GM18519 (cell line): Measurements from ENCODE around the gene WAPL.
"Not testable (repeated sequence)": the region's sequence is repeated elsewhere in the genome, so short reads cannot be mapped to it uniquely, and the experiment has no call there.

Source experiments
- ATAC-seq: cut with Tn5 transposase; IDR thresholded peaks from one replicate; pipeline ENCODE4 v1.9.1; 2021; ENCODE audit warnings: mild to moderate bottlenecking, moderate library complexity; ENCODE audit not compliant: unreplicated experiment, low FRiP score

Gene WAPL

DNA sequence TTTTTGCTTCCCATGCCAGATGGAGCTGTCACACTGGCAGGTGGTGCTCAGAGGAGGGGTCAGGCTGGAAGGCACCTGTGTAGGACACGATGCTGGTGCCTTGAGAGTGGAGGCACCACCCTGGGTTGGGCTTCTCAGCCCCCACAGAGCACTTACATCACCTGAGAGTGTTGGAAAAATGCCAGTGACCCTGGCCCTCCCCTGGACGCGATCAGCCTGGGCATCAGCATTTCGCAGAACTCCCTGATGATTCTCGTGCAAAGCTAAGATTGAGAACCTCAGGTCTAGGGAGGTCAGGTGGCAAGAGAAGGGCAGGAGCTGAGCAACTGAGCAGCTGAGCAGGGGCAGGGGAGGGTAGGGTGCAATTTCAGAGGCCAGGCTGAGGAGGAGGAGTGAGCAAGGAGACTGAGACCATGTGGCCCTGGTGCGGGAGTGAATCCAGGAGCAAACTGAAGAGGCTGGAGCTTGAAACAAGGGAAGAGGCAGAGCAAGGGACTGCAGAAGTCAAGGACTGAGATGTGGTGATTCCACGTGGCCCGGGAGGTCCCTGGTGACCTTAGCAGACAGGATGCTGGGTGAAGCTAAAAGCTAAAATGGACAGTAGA is 130.3 kb downstream of the WAPL start:
- no peak for ATAC-seq

DNA sequence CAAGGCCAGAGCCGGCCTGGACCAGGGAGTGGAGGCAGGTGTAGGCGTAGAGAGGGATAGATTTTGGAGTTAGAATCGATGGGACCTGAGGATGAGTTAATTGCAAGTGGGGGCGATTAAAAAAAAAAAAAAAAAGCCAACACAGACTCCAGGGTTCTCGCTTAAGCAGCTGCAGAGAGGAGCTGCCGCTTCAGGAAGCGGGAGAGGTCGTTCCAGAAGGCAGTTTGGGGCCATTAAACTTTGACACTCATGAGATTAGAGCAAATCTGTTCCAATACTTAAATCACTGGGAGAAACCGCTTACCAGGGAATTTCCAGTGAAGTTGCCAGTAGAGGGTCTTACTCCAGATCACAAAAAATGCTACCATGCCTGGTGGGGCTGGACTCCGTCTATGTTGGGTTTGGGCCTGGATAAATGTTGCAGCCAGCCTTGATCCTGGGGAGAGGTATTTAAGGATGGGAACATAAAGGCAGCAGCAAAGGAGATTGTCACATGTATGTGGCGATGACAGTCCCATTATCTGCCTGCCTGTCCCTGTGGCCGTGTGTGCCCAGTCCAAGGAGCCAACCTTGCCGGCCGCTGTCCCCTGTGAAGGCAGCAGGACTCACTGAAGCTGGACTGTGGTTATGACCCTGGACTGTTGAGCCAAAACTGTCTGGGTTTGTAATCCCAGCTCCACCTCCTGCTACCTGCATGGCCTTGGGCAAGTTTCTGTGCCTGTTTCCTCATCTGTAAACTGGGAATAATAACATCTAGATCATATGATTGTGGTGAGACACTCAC is 131.1 kb downstream of the WAPL start:
- no peak for ATAC-seq

GRCh38 chr10:86389441-86390193 is 132.0 kb downstream of the WAPL start:
- ATAC-seq = peak; percentile 35

DNA sequence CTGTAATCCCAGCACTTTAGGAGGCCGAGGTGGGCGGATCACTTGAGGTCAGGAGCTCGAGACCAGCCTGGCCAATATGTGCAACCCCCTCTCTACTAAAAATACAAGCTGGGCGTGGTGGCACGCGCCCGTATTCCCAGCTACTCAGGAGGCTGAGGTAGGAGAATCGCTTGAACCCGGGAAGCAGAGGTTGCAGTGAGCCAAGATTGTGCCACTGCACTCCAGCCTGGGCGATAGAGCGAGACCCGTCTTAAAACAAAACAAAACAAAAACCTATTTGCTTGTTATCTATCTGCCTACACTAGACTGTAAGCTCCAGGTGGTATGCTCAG is 132.5 kb downstream of the WAPL start:
- not testable (repeated sequence) for ATAC-seq

DNA sequence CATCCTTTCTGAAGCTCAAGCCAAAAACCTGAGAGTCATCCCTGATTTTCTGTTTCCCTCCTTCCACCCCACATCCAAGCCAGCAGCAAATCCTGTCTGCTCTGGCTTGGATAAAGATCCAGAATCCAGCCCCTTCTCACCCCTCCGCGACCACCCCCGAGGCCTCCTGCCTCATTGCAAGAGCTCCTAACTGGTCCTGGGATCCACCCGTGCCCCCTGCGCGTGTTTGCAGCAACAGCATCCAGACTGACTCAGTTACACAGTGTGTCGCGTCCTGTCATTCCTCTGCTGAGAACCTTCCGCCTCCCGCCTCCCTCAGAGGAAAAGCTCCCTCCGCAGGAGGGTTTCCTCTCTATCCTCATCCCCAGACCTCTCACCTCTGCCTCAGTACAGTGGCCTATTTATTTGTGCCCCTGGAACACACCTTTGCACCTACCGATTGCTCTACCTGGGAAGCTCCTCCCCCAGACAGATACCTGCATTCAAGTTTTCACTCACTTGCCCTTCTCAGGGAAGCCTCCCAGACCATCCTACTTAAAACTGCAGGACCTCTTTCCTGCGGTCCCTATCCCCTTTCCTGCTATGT is 133.4 kb downstream of the WAPL start:
- no peak for ATAC-seq

DNA sequence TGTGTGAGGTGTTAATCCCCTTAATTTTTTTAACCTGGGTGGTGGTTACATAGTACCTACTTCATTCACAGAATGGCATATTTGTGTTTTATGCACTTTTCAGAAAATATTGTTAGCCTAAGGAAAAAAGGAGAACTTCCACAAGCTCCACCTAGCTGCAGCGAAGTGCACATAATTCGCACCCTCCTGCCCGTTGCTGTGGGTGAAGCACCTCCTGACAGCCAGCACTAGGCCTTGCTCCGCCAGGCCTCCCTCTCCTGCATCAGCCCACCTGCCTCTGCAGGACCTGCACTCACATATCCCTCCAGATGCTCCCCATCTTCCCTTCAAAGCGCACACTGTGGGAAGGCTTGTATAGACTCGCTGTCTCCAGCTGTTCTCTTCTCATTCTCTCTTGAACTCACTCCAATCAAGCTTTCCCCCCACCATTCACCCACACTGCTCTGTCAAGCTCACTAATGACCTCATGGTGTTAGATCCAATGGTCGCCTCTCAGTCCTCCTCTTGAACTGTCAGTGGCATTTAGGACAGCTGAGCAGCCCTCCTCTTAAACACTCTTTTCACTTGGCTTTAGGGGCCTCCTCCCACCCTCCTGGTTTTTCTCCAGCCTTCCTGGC is 134.3 kb downstream of the WAPL start:
- ATAC-seq = no peak

DNA sequence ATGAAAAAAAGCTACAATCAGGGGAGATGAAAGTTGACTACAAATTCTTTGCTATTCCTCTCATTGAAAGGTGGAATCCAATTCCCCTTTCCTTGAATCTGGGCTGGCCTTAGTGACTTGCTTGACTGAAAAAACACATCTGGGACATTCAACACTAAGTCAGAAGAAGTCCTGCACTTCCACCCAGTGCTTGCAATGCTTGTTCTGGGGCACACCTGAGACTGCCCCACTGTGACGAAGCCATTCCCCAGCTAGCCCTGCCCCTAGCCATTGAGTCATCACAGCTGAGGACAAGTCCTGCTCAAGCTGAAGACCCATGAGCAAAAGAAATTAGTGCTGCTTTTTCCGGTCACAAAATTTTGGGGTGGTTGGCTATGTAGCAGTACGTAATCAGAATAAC is 135.8 kb downstream of the WAPL start:
- no peak for ATAC-seq
